SK-N-MC (cell line): ENCODE measurements around the gene ATP1B4.

Experiments used
- DNase-seq: peaks from one replicate; pipeline ENCODE4 v3.0.0-alpha.2; 2011; ENCODE audit warnings: low read depth, low spot score
- H3K27ac ChIP-seq: fragments of 200-600 bp; sonication (generic); 2 replicates; pipeline ENCODE4 v1.5.1; 2016; ENCODE audit warnings: mixed run types
- H3K36me3 ChIP-seq: fragments of 200-600 bp; sonication (generic); 2 replicates; pipeline ENCODE4 v1.6.1; 2017; ENCODE audit warnings: antibody characterized with exemption, low read length, mixed read lengths; ENCODE audit not compliant: insufficient read depth
- H3K4me3 ChIP-seq: fragments of 200-600 bp; sonication (generic); 2 replicates; pipeline ENCODE4 v1.5.1; 2016
- H3K9ac ChIP-seq: fragments of 200-600 bp; sonication (generic); 2 replicates; pipeline ENCODE4 v1.8.0; 2017; ENCODE audit warnings: mixed run types, mixed read lengths; ENCODE audit not compliant: insufficient read length
- H3K9me3 ChIP-seq: fragments of 200-600 bp; sonication (generic); 2 replicates; pipeline ENCODE4 v1.6.1; 2017; ENCODE audit warnings: low read depth, mild to moderate bottlenecking, antibody characterized with exemption, low read length, moderate library complexity, mixed read lengths
- EZH2 ChIP-seq: fragments of 200-600 bp; sonication (generic); IDR thresholded peaks from one replicate; pipeline ENCODE4 v1.6.1; 2017; ENCODE audit warnings: antibody characterized with exemption
- FOXP2 ChIP-seq: optimal IDR thresholded peaks from 2 replicates; pipeline ENCODE3; 2011; ENCODE audit warnings: mild to moderate bottlenecking, moderate library complexity; ENCODE audit not compliant: insufficient read depth; ENCODE audit errors: extremely low read length, control extremely low read depth
- POLR2AphosphoS5 ChIP-seq: IDR thresholded peaks from 2 replicates; pipeline ENCODE4 v1.6.1; 2012; ENCODE audit warnings: mild to moderate bottlenecking, low read depth, low read length, borderline replicate concordance

The ATP1B4 gene

GRCh38 chrX:120361764-120362305 is at the start of gene ATP1B4:
Gene ATP1B4 (plus strand): TSS chrX:120362089. CDS start chrX:120362169, 80 bp downstream.
- H3K9me3 ChIP-seq = no peaks in the 10 kb centered on the region
- H3K27ac ChIP-seq = no peak within 1 kb of the TSS
- TF ChIP-seq FOXP2 (no peak), EZH2 (no peak), POLR2AphosphoS5 (no peak)
- DNase-seq = no peak
- no peak within 1 kb of the TSS for H3K9ac ChIP-seq
- H3K4me3 ChIP-seq = no peak within 1 kb of the TSS
- H3K36me3 ChIP-seq = no peaks in the 10 kb centered on the region

DNA sequence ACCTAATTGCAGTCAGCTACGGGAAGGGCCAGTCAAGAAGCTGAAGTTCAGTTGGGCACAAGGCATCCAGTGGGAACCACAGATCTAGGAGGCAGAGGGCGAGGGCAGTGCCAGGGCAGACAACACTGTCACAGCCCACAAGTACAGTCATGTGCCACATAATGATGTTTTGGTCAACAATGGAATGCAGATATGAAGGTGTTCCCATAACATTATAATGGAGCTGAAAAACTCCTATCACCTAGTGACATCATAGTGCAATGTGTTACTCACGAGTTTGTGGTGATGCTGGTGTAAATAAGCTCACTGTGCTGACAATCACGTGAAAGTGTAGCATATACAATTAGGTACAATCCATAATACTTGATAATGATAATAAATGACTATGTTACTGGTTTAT is 46.1 kb upstream of the ATP1B4 start:
- DNase-seq = no peak
- H3K9ac ChIP-seq = no peak overlapping the region
- H3K9me3 ChIP-seq = no peaks in the 10 kb centered on the region
- no peak for TF ChIP-seq POLR2AphosphoS5
- no peak for TF ChIP-seq EZH2
- TF ChIP-seq FOXP2 = no peak
- H3K27ac ChIP-seq = no peak overlapping the region
- H3K4me3 ChIP-seq = no peak overlapping the region
- no peaks in the 10 kb centered on the region for H3K36me3 ChIP-seq

DNA sequence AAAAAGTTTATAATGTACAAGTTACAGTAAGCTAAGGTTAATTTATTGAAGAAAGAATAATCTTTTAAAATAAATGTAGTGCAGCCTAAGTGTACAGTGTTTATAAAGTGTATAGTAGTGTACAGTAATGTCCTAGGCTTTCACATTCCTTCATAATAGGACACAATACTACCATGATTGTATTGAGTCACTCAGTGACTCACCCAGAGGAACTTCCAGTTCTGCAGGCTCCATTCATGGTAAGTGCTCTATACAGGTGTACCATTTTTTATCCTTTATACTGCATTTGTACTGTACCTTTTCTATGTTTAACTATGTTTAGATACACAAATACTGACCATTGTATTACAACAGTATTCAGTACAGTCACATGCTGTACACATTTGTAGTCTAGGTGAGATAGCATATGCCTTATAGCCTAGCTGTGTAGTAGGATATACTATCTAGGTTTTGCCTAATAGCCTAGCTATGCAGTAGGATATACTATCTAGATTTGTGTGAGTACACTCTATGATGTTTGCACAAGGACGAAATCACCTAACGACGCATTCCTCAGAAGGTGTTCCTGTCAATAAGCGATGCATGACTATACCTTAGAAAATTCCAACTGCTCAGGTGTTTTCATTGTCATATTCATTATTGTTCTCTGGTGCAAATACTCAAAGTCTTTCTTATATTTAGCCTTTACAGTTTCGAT is 45.2 kb upstream of the ATP1B4 start:
- H3K9me3 ChIP-seq = no peaks in the 10 kb centered on the region
- no peak for DNase-seq
- H3K36me3 ChIP-seq = no peaks in the 10 kb centered on the region
- H3K27ac ChIP-seq = no peak overlapping the region
- TF ChIP-seq EZH2 = no peak
- no peak for TF ChIP-seq FOXP2
- TF ChIP-seq POLR2AphosphoS5 = no peak
- H3K4me3 ChIP-seq = no peak overlapping the region
- H3K9ac ChIP-seq = no peak overlapping the region

DNA sequence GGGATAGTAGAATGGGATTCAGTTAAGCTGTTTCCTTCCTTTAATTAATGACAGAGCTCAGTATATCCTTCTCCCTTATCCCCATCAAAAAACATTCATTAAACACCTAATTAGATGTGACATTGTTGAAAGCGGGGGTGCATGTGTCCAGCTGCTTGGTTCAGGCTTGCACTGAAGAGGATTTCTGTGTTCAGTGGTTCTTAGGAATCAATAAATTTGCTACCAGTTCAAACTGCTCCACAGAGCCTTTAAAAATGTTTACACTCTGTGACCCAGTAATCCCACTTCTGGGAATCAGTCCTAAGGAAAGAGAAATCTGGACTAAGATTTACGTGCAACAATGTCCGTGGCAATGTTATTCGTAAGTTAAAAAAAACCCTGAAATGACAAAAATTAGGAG is 43.5 kb upstream of the ATP1B4 start:
- Histone ChIP-seq H3K9ac (no peak overlapping the region), H3K36me3 (no peaks in the 10 kb centered on the region), H3K9me3 (no peaks in the 10 kb centered on the region), H3K27ac (no peak overlapping the region), H3K4me3 (no peak overlapping the region)
- TF ChIP-seq EZH2 (no peak), POLR2AphosphoS5 (no peak), FOXP2 (no peak)
- DNase-seq = no peak

- no peak for DNase-seq
- H3K4me3 ChIP-seq = no peak overlapping the region
- H3K27ac ChIP-seq = no peak overlapping the region
- no peak overlapping the region for H3K9ac ChIP-seq
- no peaks in the 10 kb centered on the region for H3K36me3 ChIP-seq
- H3K9me3 ChIP-seq = no peaks in the 10 kb centered on the region
- TF ChIP-seq EZH2 = no peak
Observed at GRCh38 chrX:120321520-120322281, 40.2 kb upstream of the ATP1B4 start.

DNA sequence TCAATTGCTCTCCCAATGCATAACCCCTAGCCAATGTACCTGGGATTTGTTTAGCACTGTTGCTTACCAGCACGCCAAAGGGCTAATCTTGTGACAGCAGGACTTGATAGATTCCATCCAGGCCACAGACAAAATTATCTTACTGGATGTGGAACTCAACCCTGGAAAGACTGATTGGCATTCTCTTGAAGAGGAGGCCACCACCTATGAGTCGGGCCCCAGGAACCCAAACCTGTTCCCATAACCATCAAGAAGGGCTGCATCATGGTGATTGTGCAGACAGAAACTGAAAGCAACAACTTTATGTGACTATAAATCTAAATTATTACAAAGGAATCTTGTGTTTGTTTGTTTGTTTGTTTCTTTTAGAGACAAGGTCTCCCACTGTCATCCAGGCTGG is 30.8 kb upstream of the ATP1B4 start:
- Histone ChIP-seq H3K9ac (no peak overlapping the region), H3K27ac (no peak overlapping the region)

DNA sequence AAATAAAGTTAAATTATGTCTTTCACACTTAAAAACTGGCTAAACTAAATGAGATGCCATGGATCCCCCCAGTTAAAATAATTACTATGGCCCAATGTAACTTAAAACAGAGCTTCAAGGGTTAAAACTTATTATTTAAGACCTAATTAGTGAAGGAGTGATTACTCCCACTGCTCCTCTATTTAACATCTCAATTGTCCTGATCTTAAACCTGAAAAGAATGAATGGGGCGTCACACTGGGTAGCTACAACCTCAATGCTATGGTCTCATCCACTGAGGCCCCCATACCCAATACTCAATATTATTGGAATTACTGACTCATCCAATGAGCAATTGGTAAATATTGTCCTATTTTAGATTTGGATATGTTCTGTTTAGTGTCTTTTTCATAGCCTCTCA is 29.5 kb upstream of the ATP1B4 start:
- no peak overlapping the region for H3K9ac ChIP-seq
- H3K9me3 ChIP-seq = no peaks in the 10 kb centered on the region
- H3K36me3 ChIP-seq = no peaks in the 10 kb centered on the region
- TF ChIP-seq POLR2AphosphoS5 = no peak
- no peak for TF ChIP-seq FOXP2
- no peak for TF ChIP-seq EZH2
- no peak overlapping the region for H3K4me3 ChIP-seq
- no peak for DNase-seq
- no peak overlapping the region for H3K27ac ChIP-seq

More for the DNA sequence above, 30.8 kb upstream of the ATP1B4 start:
- Histone ChIP-seq H3K4me3 (no peak overlapping the region), H3K36me3 (no peaks in the 10 kb centered on the region), H3K9me3 (no peaks in the 10 kb centered on the region)
- TF ChIP-seq FOXP2 (no peak), POLR2AphosphoS5 (no peak), EZH2 (no peak)
- DNase-seq = no peak

DNA sequence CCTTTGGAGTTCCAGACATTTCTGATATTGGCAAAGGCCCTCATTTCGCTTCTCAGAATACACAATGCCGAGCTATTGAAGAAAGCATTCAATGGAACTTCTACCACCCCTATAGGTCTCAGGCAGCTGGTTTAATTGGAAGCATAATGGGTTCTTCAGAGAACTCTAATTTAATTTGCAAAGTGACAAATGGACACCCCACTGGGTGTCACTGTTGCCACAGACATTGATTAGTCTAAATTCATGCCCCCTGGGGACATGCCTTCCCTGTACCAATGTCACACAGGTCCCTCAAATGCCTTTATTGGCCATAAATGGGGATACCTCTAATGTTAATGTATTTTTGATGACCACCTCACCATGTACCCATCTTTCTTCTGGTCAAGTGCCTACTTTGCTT is 27.7 kb upstream of the ATP1B4 start:
- no peak for DNase-seq
- Histone ChIP-seq H3K27ac (no peak overlapping the region), H3K9me3 (no peaks in the 10 kb centered on the region), H3K4me3 (no peak overlapping the region), H3K36me3 (no peaks in the 10 kb centered on the region), H3K9ac (no peak overlapping the region)
- TF ChIP-seq FOXP2 (no peak), POLR2AphosphoS5 (no peak), EZH2 (no peak)
